GM23338 (cell line): ENCODE results near the gene GPC5.

ENCODE experiments used
- EZH2 ChIP-seq: fragments of 200-600 bp; sonication (generic); IDR thresholded peaks from one replicate; pipeline ENCODE4 v1.8.0; 2017; ENCODE audit warnings: antibody characterized with exemption, mild to moderate bottlenecking, low read depth; ENCODE audit not compliant: unreplicated experiment
- EZH2phosphoT487 ChIP-seq: fragments of 200-600 bp; sonication (generic); IDR thresholded peaks from one replicate; pipeline ENCODE4 v1.8.1; 2018; ENCODE audit warnings: antibody characterized with exemption; ENCODE audit not compliant: unreplicated experiment
- JUNB ChIP-seq: IDR thresholded peaks from one replicate; pipeline ENCODE4 v1.6.1; 2016; ENCODE audit warnings: antibody characterized with exemption; ENCODE audit not compliant: unreplicated experiment
- ZNF331 ChIP-seq: fragments of 250-450 bp; sonication (Bioruptor Pico); IDR thresholded peaks from 2 replicates; pipeline ENCODE4 v1.5.0; 2020; ENCODE audit warnings: low read depth, mild to moderate bottlenecking, moderate library complexity
- TF ChIP-seq, protein P1 (sequence below), 2 experiments: fragments of 200-600 bp in 1 of 2; sonication (generic) in 1 of 2; conservative IDR thresholded peaks; 2 replicates each; pipeline versions ENCODE4 v1.5.1 to v1.6.1; 2016 to 2017; ENCODE audit warnings: antibody characterized with exemption in 2 of 2, low read depth in 2 of 2, mild to moderate bottlenecking in 2 of 2, moderate library complexity in 1 of 2
- TF ChIP-seq, protein P2 (sequence below): IDR thresholded peaks from 2 replicates; pipeline ENCODE4 v1.6.1; 2016; ENCODE audit warnings: antibody characterized with exemption
- TF ChIP-seq, protein P3 (sequence below): IDR thresholded peaks from one replicate; pipeline ENCODE4 v1.6.1; 2018; ENCODE audit warnings: antibody characterized with exemption; ENCODE audit not compliant: unreplicated experiment

DNA sequence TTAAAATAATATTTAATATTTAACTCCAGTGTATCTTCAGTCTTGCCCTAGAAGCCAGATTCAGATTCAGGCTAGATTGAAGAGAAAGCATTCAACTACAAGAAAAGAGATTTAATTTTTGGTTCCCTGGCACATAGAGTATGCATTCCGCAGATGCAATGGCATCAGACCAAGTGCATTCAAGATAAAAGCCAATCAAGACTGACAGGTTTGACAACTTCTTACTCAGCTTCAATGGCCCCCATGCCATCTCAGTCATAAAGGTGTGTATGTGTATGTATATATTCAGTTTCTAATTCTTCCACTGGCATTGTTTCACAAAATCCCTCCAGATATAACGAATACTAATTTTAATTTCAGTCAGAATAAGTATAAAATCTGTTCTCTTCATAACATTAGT, 1177.4 kb downstream of the GPC5 start:
- TF ChIP-seq EZH2: no peak
- TF ChIP-seq, protein P1, sequence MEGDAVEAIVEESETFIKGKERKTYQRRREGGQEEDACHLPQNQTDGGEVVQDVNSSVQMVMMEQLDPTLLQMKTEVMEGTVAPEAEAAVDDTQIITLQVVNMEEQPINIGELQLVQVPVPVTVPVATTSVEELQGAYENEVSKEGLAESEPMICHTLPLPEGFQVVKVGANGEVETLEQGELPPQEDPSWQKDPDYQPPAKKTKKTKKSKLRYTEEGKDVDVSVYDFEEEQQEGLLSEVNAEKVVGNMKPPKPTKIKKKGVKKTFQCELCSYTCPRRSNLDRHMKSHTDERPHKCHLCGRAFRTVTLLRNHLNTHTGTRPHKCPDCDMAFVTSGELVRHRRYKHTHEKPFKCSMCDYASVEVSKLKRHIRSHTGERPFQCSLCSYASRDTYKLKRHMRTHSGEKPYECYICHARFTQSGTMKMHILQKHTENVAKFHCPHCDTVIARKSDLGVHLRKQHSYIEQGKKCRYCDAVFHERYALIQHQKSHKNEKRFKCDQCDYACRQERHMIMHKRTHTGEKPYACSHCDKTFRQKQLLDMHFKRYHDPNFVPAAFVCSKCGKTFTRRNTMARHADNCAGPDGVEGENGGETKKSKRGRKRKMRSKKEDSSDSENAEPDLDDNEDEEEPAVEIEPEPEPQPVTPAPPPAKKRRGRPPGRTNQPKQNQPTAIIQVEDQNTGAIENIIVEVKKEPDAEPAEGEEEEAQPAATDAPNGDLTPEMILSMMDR (conservative IDR thresholded peaks at IDR 0.05; ENCODE audit: low read depth in 2 of 2): no peak
- no peak for TF ChIP-seq EZH2phosphoT487
- TF ChIP-seq, protein P2, sequence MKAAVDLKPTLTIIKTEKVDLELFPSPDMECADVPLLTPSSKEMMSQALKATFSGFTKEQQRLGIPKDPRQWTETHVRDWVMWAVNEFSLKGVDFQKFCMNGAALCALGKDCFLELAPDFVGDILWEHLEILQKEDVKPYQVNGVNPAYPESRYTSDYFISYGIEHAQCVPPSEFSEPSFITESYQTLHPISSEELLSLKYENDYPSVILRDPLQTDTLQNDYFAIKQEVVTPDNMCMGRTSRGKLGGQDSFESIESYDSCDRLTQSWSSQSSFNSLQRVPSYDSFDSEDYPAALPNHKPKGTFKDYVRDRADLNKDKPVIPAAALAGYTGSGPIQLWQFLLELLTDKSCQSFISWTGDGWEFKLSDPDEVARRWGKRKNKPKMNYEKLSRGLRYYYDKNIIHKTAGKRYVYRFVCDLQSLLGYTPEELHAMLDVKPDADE: no peak
- TF ChIP-seq ZNF331 (CRISPR knock-in tag): no peak
- TF ChIP-seq, protein P3, sequence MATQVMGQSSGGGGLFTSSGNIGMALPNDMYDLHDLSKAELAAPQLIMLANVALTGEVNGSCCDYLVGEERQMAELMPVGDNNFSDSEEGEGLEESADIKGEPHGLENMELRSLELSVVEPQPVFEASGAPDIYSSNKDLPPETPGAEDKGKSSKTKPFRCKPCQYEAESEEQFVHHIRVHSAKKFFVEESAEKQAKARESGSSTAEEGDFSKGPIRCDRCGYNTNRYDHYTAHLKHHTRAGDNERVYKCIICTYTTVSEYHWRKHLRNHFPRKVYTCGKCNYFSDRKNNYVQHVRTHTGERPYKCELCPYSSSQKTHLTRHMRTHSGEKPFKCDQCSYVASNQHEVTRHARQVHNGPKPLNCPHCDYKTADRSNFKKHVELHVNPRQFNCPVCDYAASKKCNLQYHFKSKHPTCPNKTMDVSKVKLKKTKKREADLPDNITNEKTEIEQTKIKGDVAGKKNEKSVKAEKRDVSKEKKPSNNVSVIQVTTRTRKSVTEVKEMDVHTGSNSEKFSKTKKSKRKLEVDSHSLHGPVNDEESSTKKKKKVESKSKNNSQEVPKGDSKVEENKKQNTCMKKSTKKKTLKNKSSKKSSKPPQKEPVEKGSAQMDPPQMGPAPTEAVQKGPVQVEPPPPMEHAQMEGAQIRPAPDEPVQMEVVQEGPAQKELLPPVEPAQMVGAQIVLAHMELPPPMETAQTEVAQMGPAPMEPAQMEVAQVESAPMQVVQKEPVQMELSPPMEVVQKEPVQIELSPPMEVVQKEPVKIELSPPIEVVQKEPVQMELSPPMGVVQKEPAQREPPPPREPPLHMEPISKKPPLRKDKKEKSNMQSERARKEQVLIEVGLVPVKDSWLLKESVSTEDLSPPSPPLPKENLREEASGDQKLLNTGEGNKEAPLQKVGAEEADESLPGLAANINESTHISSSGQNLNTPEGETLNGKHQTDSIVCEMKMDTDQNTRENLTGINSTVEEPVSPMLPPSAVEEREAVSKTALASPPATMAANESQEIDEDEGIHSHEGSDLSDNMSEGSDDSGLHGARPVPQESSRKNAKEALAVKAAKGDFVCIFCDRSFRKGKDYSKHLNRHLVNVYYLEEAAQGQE: no peak
- TF ChIP-seq JUNB: no peak
